ENCODE data around the gene POU3F3.

Gene POU3F3

GRCh38 chr2:104874230-104874629 lies 20.3 kb downstream of the POU3F3 start:
- Histone ChIP-seq H3K27ac (ENCODE audit: low read depth, low read length) (no peak overlapping the region), H3K9ac (ENCODE audit: low read depth in 1 of 2, low read length in 2 of 2) (no peak overlapping the region), H3K9me3 (ENCODE audit: control insufficient read depth in 1 of 2, low read length in 2 of 2) (no peaks in the 10 kb centered on the region), H3K4me3 (ENCODE audit: low read depth in 1 of 2, low read length in 2 of 2) (no peak overlapping the region), H3K36me3 (ENCODE audit: control insufficient read depth in 1 of 2, insufficient read depth in 2 of 2, low read length in 2 of 2) (no peaks in the 10 kb centered on the region), H3K27me3 (ENCODE audit: control insufficient read depth in 1 of 2, insufficient read depth in 2 of 2, low read length in 2 of 2) (peaks cover 47 to 53% of the 10 kb centered on the region in 2 donors), H3K4me1 (ENCODE audit: control insufficient read depth in 1 of 2, insufficient read depth in 2 of 2, low read length in 2 of 2) (peaks cover 5 to 7% of the 10 kb centered on the region in 2 donors)

GRCh38 chr2:104875262-104875661 lies 21.3 kb downstream of the POU3F3 start:
- H3K4me1 ChIP-seq (ENCODE audit: control insufficient read depth in 1 of 2, insufficient read depth in 2 of 2, low read length in 2 of 2): peaks cover 5 to 7% of the 10 kb centered on the region in 2 donors
- no peaks in the 10 kb centered on the region for H3K36me3 ChIP-seq (ENCODE audit: control insufficient read depth in 1 of 2, insufficient read depth in 2 of 2, low read length in 2 of 2)
- H3K9me3 ChIP-seq (ENCODE audit: control insufficient read depth in 1 of 2, low read length in 2 of 2): no peaks in the 10 kb centered on the region
- H3K4me3 ChIP-seq (ENCODE audit: low read depth in 1 of 2, low read length in 2 of 2): no peak overlapping the region
- H3K27ac ChIP-seq (ENCODE audit: low read depth, low read length): no peak overlapping the region
- no peak overlapping the region for H3K9ac ChIP-seq (ENCODE audit: low read depth in 1 of 2, low read length in 2 of 2)
- peaks cover 42 to 47% of the 10 kb centered on the region in 2 donors for H3K27me3 ChIP-seq (ENCODE audit: control insufficient read depth in 1 of 2, insufficient read depth in 2 of 2, low read length in 2 of 2)

GRCh38 chr2:104876606-104877570 lies 23.0 kb downstream of the POU3F3 start:
- Histone ChIP-seq H3K4me3 (ENCODE audit: low read depth in 1 of 2, low read length in 2 of 2) (no peak overlapping the region), H3K27me3 (ENCODE audit: control insufficient read depth in 1 of 2, insufficient read depth in 2 of 2, low read length in 2 of 2) (peaks cover 30 to 31% of the 10 kb centered on the region in 2 donors), H3K4me1 (ENCODE audit: control insufficient read depth in 1 of 2, insufficient read depth in 2 of 2, low read length in 2 of 2) (peaks cover 3 to 5% of the 10 kb centered on the region in 2 donors), H3K9ac (ENCODE audit: low read depth in 1 of 2, low read length in 2 of 2) (no peak overlapping the region), H3K36me3 (ENCODE audit: control insufficient read depth in 1 of 2, insufficient read depth in 2 of 2, low read length in 2 of 2) (no peaks in the 10 kb centered on the region), H3K9me3 (ENCODE audit: control insufficient read depth in 1 of 2, low read length in 2 of 2) (no peaks in the 10 kb centered on the region), H3K27ac (ENCODE audit: low read depth, low read length) (no peak overlapping the region)

GRCh38 chr2:104878863-104879512 lies 25.1 kb downstream of the POU3F3 start:
- H3K27ac ChIP-seq (ENCODE audit: low read depth, low read length): no peak overlapping the region
- H3K9me3 ChIP-seq (ENCODE audit: control insufficient read depth in 1 of 2, low read length in 2 of 2): no peaks in the 10 kb centered on the region
- H3K4me1 ChIP-seq (ENCODE audit: control insufficient read depth in 1 of 2, insufficient read depth in 2 of 2, low read length in 2 of 2): no peaks in the 10 kb centered on the region
- H3K27me3 ChIP-seq (ENCODE audit: control insufficient read depth in 1 of 2, insufficient read depth in 2 of 2, low read length in 2 of 2): peaks cover 18 to 33% of the 10 kb centered on the region in 2 donors
- no peak overlapping the region for H3K4me3 ChIP-seq (ENCODE audit: low read depth in 1 of 2, low read length in 2 of 2)
- H3K36me3 ChIP-seq (ENCODE audit: control insufficient read depth in 1 of 2, insufficient read depth in 2 of 2, low read length in 2 of 2): no peaks in the 10 kb centered on the region
- H3K9ac ChIP-seq (ENCODE audit: low read depth in 1 of 2, low read length in 2 of 2): no peak overlapping the region

- Histone ChIP-seq H3K27me3 (ENCODE audit: control insufficient read depth in 1 of 2, insufficient read depth in 2 of 2, low read length in 2 of 2) (peaks cover 18 to 36% of the 10 kb centered on the region in 2 donors), H3K27ac (ENCODE audit: low read depth, low read length) (no peak overlapping the region), H3K4me1 (ENCODE audit: control insufficient read depth in 1 of 2, insufficient read depth in 2 of 2, low read length in 2 of 2) (no peaks in the 10 kb centered on the region), H3K9me3 (ENCODE audit: control insufficient read depth in 1 of 2, low read length in 2 of 2) (no peaks in the 10 kb centered on the region), H3K9ac (ENCODE audit: low read depth in 1 of 2, low read length in 2 of 2) (no peak overlapping the region), H3K36me3 (ENCODE audit: control insufficient read depth in 1 of 2, insufficient read depth in 2 of 2, low read length in 2 of 2) (no peaks in the 10 kb centered on the region), H3K4me3 (ENCODE audit: low read depth in 1 of 2, low read length in 2 of 2) (no peak overlapping the region)
Observed at GRCh38 chr2:104880076-104880475, 26.2 kb downstream of the POU3F3 start.

- Histone ChIP-seq H3K9me3 (ENCODE audit: control insufficient read depth in 1 of 2, low read length in 2 of 2) (no peaks in the 10 kb centered on the region), H3K27me3 (ENCODE audit: control insufficient read depth in 1 of 2, insufficient read depth in 2 of 2, low read length in 2 of 2) (peaks cover 13 to 31% of the 10 kb centered on the region in 2 donors), H3K27ac (ENCODE audit: low read depth, low read length) (no peak overlapping the region), H3K4me1 (ENCODE audit: control insufficient read depth in 1 of 2, insufficient read depth in 2 of 2, low read length in 2 of 2) (no peaks in the 10 kb centered on the region), H3K36me3 (ENCODE audit: control insufficient read depth in 1 of 2, insufficient read depth in 2 of 2, low read length in 2 of 2) (no peaks in the 10 kb centered on the region), H3K4me3 (ENCODE audit: low read depth in 1 of 2, low read length in 2 of 2) (no peak overlapping the region), H3K9ac (ENCODE audit: low read depth in 1 of 2, low read length in 2 of 2) (no peak overlapping the region)
Observed at GRCh38 chr2:104883357-104883756, 29.4 kb downstream of the POU3F3 start.

GRCh38 chr2:104885119-104885782 lies 31.3 kb downstream of the POU3F3 start:
- Histone ChIP-seq H3K36me3 (ENCODE audit: control insufficient read depth in 1 of 2, insufficient read depth in 2 of 2, low read length in 2 of 2) (no peaks in the 10 kb centered on the region), H3K27ac (ENCODE audit: low read depth, low read length) (no peak overlapping the region), H3K4me1 (ENCODE audit: control insufficient read depth in 1 of 2, insufficient read depth in 2 of 2, low read length in 2 of 2) (peaks cover 6 to 8% of the 10 kb centered on the region in 2 donors), H3K4me3 (ENCODE audit: low read depth in 1 of 2, low read length in 2 of 2) (no peak overlapping the region), H3K9me3 (ENCODE audit: control insufficient read depth in 1 of 2, low read length in 2 of 2) (no peaks in the 10 kb centered on the region), H3K9ac (ENCODE audit: low read depth in 1 of 2, low read length in 2 of 2) (no peak overlapping the region), H3K27me3 (ENCODE audit: control insufficient read depth in 1 of 2, insufficient read depth in 2 of 2, low read length in 2 of 2) (peaks cover 8 to 20% of the 10 kb centered on the region in 2 donors)

GRCh38 chr2:104887676-104888075 lies 33.8 kb downstream of the POU3F3 start:
- peaks cover 4 to 20% of the 10 kb centered on the region in 2 donors for H3K27me3 ChIP-seq (ENCODE audit: control insufficient read depth in 1 of 2, insufficient read depth in 2 of 2, low read length in 2 of 2)
- no peaks in the 10 kb centered on the region for H3K36me3 ChIP-seq (ENCODE audit: control insufficient read depth in 1 of 2, insufficient read depth in 2 of 2, low read length in 2 of 2)
- H3K4me1 ChIP-seq (ENCODE audit: control insufficient read depth in 1 of 2, insufficient read depth in 2 of 2, low read length in 2 of 2): peaks cover 10 to 14% of the 10 kb centered on the region in 2 donors
- no peaks in the 10 kb centered on the region for H3K9me3 ChIP-seq (ENCODE audit: control insufficient read depth in 1 of 2, low read length in 2 of 2)
- no peak overlapping the region for H3K4me3 ChIP-seq (ENCODE audit: low read depth in 1 of 2, low read length in 2 of 2)
- H3K27ac ChIP-seq (ENCODE audit: low read depth, low read length): no peak overlapping the region
- H3K9ac ChIP-seq (ENCODE audit: low read depth in 1 of 2, low read length in 2 of 2): no peak overlapping the region

GRCh38 chr2:104888489-104889258 lies 34.8 kb downstream of the POU3F3 start:
- Histone ChIP-seq H3K27me3 (ENCODE audit: control insufficient read depth in 1 of 2, insufficient read depth in 2 of 2, low read length in 2 of 2) (peaks cover 4 to 10% of the 10 kb centered on the region in 2 donors), H3K9me3 (ENCODE audit: control insufficient read depth in 1 of 2, low read length in 2 of 2) (no peaks in the 10 kb centered on the region), H3K36me3 (ENCODE audit: control insufficient read depth in 1 of 2, insufficient read depth in 2 of 2, low read length in 2 of 2) (no peaks in the 10 kb centered on the region), H3K27ac (ENCODE audit: low read depth, low read length) (no peak overlapping the region), H3K4me3 (ENCODE audit: low read depth in 1 of 2, low read length in 2 of 2) (peak overlapping the region in 1 of 2 donors; percentile 51), H3K9ac (ENCODE audit: low read depth in 1 of 2, low read length in 2 of 2) (no peak overlapping the region), H3K4me1 (ENCODE audit: control insufficient read depth in 1 of 2, insufficient read depth in 2 of 2, low read length in 2 of 2) (peaks cover 10 to 14% of the 10 kb centered on the region in 2 donors)

Measured in duodenal mucosa (tissue), 2 donors.